ENCODE data around the gene ALG12. TPM values are rescaled to one million over a fixed set of nuclear protein-coding genes. Genes with fewer than 3 reads are reported as not detected.

ALG12 gene
- total RNA-seq, 1 experiment from 2014 or later: 18.6 TPM

DNA sequence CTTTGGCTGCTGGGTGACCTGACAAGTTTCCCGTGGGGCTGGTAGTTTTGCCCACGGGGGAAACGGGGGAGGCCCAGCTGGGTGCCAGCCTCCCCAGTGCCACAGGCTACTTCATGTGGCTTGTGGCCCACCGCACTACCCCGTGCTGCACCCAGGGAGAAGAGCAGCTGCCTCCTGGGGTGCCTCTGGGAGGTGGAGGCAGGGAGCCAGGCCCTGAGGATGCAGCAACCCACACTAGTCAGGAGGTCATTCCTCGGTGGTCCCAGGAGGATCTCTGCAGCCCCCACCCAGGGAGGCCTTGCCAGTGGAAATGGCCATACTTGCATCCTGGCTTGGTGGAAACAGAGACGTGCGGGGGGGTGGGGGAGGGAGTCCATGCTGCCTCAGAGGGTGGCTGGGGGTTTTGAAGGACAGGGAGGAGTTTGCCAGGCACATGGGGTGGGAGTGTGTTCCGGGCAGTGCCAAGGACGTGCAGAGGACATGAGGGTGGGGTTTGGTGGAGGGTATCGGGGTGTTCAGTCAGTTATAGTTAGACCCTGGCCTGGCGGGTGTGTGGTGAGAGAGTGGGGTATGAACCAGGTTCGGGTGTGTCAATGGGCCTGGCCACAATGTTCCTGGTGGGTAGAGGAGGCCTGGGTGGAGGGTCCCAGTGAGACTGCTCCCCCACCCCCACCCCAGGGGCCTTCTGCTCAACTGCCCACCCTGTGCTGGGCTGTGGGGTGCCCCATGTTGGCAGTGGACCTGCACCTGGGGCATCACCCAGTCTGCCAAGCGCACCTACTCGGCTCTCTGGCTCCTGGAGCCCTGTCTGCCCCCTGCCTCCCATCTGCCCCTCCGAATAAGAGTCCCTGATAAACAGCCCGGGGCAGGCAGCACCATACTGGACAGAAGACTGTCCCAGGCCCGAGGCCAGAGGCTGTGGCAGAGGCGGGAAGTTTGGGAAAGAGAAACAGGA lies 46.2 kb upstream of the ALG12 start:
- ChIA-PET POLR2A (ENCODE audit: low non-redundant PET) (no interaction called here), CTCF (no interaction called here)
- Histone ChIP-seq H3K9me3 (ENCODE audit: low read depth, low read length, poor library complexity, severe bottlenecking) (no peaks in the 10 kb centered on the region), H3K27me3 (replicated peaks; ENCODE audit: insufficient read depth, low read depth, low read length, poor library complexity) (no peaks in the 10 kb centered on the region), H3K27ac (ENCODE audit: low read depth, low read length, poor library complexity, severe bottlenecking) (peak overlapping the region; percentile 94), H3K36me3 (ENCODE audit: insufficient read depth, low read length, poor library complexity, severe bottlenecking) (peaks cover 28% of the 10 kb centered on the region), H3K4me3 (ENCODE audit: low read depth, low read length, poor library complexity, severe bottlenecking) (peak overlapping the region; percentile 93), H3K4me1 (ENCODE audit: insufficient read depth, low read length, poor library complexity, severe bottlenecking) (peaks cover 23% of the 10 kb centered on the region)
- TF ChIP-seq, protein P1, sequence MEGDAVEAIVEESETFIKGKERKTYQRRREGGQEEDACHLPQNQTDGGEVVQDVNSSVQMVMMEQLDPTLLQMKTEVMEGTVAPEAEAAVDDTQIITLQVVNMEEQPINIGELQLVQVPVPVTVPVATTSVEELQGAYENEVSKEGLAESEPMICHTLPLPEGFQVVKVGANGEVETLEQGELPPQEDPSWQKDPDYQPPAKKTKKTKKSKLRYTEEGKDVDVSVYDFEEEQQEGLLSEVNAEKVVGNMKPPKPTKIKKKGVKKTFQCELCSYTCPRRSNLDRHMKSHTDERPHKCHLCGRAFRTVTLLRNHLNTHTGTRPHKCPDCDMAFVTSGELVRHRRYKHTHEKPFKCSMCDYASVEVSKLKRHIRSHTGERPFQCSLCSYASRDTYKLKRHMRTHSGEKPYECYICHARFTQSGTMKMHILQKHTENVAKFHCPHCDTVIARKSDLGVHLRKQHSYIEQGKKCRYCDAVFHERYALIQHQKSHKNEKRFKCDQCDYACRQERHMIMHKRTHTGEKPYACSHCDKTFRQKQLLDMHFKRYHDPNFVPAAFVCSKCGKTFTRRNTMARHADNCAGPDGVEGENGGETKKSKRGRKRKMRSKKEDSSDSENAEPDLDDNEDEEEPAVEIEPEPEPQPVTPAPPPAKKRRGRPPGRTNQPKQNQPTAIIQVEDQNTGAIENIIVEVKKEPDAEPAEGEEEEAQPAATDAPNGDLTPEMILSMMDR (conservative IDR thresholded peaks at IDR 0.05; ENCODE audit: low read depth, low read length): no peak
- DNase-seq (ENCODE audit: low spot score): no peak
- BruUV-seq (replicated peaks): no TSS peak
- intact Hi-C loops (cut with micrococcal nuclease; ENCODE audit: unreplicated experiment): no loop called here

DNA sequence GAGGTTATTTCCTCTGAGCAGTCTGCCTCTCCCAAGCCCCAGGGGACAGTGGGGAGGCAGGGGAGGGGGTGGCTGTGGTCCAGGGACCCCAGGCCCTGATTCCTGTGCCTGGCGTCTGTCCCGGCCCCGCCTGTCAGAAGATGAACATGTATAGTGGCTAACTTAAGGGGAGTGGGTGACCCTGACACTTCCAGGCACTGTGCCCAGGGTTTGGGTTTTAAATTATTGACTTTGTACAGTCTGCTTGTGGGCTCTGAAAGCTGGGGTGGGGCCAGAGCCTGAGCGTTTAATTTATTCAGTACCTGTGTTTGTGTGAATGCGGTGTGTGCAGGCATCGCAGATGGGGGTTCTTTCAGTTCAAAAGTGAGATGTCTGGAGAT lies 45.4 kb upstream of the ALG12 start:
- intact Hi-C loops (cut with micrococcal nuclease; ENCODE audit: unreplicated experiment): no loop called here
- Histone ChIP-seq H3K36me3 (ENCODE audit: insufficient read depth, low read length, poor library complexity, severe bottlenecking) (peaks cover 28% of the 10 kb centered on the region), H3K27ac (ENCODE audit: low read depth, low read length, poor library complexity, severe bottlenecking) (peak overlapping the region; percentile 94), H3K4me3 (ENCODE audit: low read depth, low read length, poor library complexity, severe bottlenecking) (peak overlapping the region; percentile 93), H3K4me1 (ENCODE audit: insufficient read depth, low read length, poor library complexity, severe bottlenecking) (peaks cover 27% of the 10 kb centered on the region), H3K9me3 (ENCODE audit: low read depth, low read length, poor library complexity, severe bottlenecking) (no peaks in the 10 kb centered on the region), H3K27me3 (replicated peaks; ENCODE audit: insufficient read depth, low read depth, low read length, poor library complexity) (no peaks in the 10 kb centered on the region)
- BruUV-seq (replicated peaks): TSS peak; percentile 64
- ChIA-PET CTCF (no interaction called here), POLR2A (ENCODE audit: low non-redundant PET) (no interaction called here)
- TF ChIP-seq, protein P1 (conservative IDR thresholded peaks at IDR 0.05; ENCODE audit: low read depth, low read length): no peak
- TF ChIP-seq EZH2 (IDR thresholded peaks at IDR 0.05; ENCODE audit: borderline replicate concordance, low read depth, low read length, poor library complexity, severe bottlenecking): no peak
- DNase-seq (ENCODE audit: low spot score): no peak

DNA sequence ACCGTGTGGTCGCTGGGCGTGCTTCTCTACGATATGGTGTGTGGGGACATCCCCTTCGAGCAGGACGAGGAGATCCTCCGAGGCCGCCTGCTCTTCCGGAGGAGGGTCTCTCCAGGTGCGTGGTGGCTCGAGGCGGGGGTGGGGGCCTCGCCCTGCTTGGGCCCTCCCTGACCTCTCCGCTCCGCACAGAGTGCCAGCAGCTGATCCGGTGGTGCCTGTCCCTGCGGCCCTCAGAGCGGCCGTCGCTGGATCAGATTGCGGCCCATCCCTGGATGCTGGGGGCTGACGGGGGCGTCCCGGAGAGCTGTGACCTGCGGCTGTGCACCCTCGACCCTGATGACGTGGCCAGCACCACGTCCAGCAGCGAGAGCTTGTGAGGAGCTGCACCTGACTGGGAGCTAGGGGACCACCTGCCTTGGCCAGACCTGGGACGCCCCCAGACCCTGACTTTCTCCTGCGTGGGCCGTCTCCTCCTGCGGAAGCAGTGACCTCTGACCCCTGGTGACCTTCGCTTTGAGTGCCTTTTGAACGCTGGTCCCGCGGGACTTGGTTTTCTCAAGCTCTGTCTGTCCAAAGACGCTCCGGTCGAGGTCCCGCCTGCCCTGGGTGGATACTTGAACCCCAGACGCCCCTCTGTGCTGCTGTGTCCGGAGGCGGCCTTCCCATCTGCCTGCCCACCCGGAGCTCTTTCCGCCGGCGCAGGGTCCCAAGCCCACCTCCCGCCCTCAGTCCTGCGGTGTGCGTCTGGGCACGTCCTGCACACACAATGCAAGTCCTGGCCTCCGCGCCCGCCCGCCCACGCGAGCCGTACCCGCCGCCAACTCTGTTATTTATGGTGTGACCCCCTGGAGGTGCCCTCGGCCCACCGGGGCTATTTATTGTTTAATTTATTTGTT lies 44.8 kb upstream of the ALG12 start:
- intact Hi-C loops (cut with micrococcal nuclease; ENCODE audit: unreplicated experiment): no loop called here
- TF ChIP-seq, protein P1 (conservative IDR thresholded peaks at IDR 0.05; ENCODE audit: low read depth, low read length): no peak
- no peak for TF ChIP-seq EZH2 (IDR thresholded peaks at IDR 0.05; ENCODE audit: borderline replicate concordance, low read depth, low read length, poor library complexity, severe bottlenecking)
- no peak for DNase-seq (ENCODE audit: low spot score)
- H3K27ac ChIP-seq (ENCODE audit: low read depth, low read length, poor library complexity, severe bottlenecking): peak overlapping the region; percentile 94
- peaks cover 28% of the 10 kb centered on the region for H3K36me3 ChIP-seq (ENCODE audit: insufficient read depth, low read length, poor library complexity, severe bottlenecking)
- POLR2A ChIA-PET (ENCODE audit: low non-redundant PET): no interaction called here
- CTCF ChIA-PET: interaction anchor here (0.6 to 1.5 kb wide), 2 partner anchors 32 to 363 kb away, joined by 3 to 5 read pairs; no protein-coding TSS in a partner anchor
- H3K4me1 ChIP-seq (ENCODE audit: insufficient read depth, low read length, poor library complexity, severe bottlenecking): peaks cover 27% of the 10 kb centered on the region
- BruUV-seq (replicated peaks): no TSS peak
- no peaks in the 10 kb centered on the region for H3K27me3 ChIP-seq (replicated peaks; ENCODE audit: insufficient read depth, low read depth, low read length, poor library complexity)
- H3K9me3 ChIP-seq (ENCODE audit: low read depth, low read length, poor library complexity, severe bottlenecking): no peaks in the 10 kb centered on the region
- peak overlapping the region; percentile 93 for H3K4me3 ChIP-seq (ENCODE audit: low read depth, low read length, poor library complexity, severe bottlenecking)
